COR-L47 (cell line): ENCODE data around the gene PTPRD.

ENCODE experiments used
- DNase-seq: peaks from one replicate; lab custom pipeline; 2025; lab: John Stamatoyannopoulos, UW

PTPRD gene

GRCh38 chr9:10052916-10053315 is 559.9 kb downstream of the PTPRD start:
- DNase-seq, result no peak

GRCh38 chr9:10052181-10052580 is 560.6 kb downstream of the PTPRD start:
- no peak for DNase-seq

GRCh38 chr9:10050016-10050415 is 562.8 kb downstream of the PTPRD start:
- no peak for DNase-seq

- DNase-seq, result no peak
Measured at GRCh38 chr9:10048994-10049393, 563.8 kb downstream of the PTPRD start.

GRCh38 chr9:10045598-10045997 is 567.2 kb downstream of the PTPRD start:
- peak; percentile 40 for DNase-seq

GRCh38 chr9:10041726-10042229 is 571.0 kb downstream of the PTPRD start:
- DNase-seq, result no peak

- DNase-seq, result no peak
Measured at GRCh38 chr9:10036095-10036494, 576.7 kb downstream of the PTPRD start.

GRCh38 chr9:10032166-10032565 is 580.6 kb downstream of the PTPRD start:
- no peak for DNase-seq

- no peak for DNase-seq
Measured at GRCh38 chr9:10026443-10026984, 586.3 kb downstream of the PTPRD start.

- no peak for DNase-seq
Measured at GRCh38 chr9:10015755-10016154, 597.0 kb downstream of the PTPRD start.

GRCh38 chr9:10014889-10015288 is 597.9 kb downstream of the PTPRD start:
- DNase-seq, result peak; percentile 89

GRCh38 chr9:10009401-10009800 is 603.4 kb downstream of the PTPRD start:
- no peak for DNase-seq

- DNase-seq, result no peak
Measured at GRCh38 chr9:10008101-10008799, 604.6 kb downstream of the PTPRD start.

- DNase-seq, result no peak
Measured at GRCh38 chr9:10007356-10007755, 605.4 kb downstream of the PTPRD start.

- DNase-seq, result no peak
Measured at GRCh38 chr9:10005206-10005605, 607.6 kb downstream of the PTPRD start.

GRCh38 chr9:10003047-10003446 is 609.8 kb downstream of the PTPRD start:
- no peak for DNase-seq

GRCh38 chr9:10000669-10001068 is 612.1 kb downstream of the PTPRD start:
- DNase-seq, result no peak

GRCh38 chr9:9998491-9999287 is 614.1 kb downstream of the PTPRD start:
- DNase-seq, result peak; percentile 0

GRCh38 chr9:9997585-9997984 is 615.2 kb downstream of the PTPRD start:
- DNase-seq, result no peak

- no peak for DNase-seq
Measured at GRCh38 chr9:9996259-9996658, 616.5 kb downstream of the PTPRD start.

GRCh38 chr9:9992936-9993335 is 619.9 kb downstream of the PTPRD start:
- no peak for DNase-seq

GRCh38 chr9:9973062-9973461 is 639.7 kb downstream of the PTPRD start:
- no peak for DNase-seq

GRCh38 chr9:9970514-9970913 is 642.3 kb downstream of the PTPRD start:
- no peak for DNase-seq
